HG03565 (cell line): ENCODE data around the gene SAMHD1.
A peak's percentile ranks its signal among the peaks of the same experiment; 100 is the strongest.
"Not testable (repeated sequence)": the region's sequence is repeated elsewhere in the genome, so short reads cannot be mapped to it uniquely, and the experiment has no call there.

ENCODE experiments used
- ATAC-seq: cut with Tn5 transposase; IDR thresholded peaks from one replicate; pipeline ENCODE4 v1.9.1; 2021; ENCODE audit warnings: mild to moderate bottlenecking, moderate library complexity; ENCODE audit not compliant: unreplicated experiment

Gene SAMHD1

DNA sequence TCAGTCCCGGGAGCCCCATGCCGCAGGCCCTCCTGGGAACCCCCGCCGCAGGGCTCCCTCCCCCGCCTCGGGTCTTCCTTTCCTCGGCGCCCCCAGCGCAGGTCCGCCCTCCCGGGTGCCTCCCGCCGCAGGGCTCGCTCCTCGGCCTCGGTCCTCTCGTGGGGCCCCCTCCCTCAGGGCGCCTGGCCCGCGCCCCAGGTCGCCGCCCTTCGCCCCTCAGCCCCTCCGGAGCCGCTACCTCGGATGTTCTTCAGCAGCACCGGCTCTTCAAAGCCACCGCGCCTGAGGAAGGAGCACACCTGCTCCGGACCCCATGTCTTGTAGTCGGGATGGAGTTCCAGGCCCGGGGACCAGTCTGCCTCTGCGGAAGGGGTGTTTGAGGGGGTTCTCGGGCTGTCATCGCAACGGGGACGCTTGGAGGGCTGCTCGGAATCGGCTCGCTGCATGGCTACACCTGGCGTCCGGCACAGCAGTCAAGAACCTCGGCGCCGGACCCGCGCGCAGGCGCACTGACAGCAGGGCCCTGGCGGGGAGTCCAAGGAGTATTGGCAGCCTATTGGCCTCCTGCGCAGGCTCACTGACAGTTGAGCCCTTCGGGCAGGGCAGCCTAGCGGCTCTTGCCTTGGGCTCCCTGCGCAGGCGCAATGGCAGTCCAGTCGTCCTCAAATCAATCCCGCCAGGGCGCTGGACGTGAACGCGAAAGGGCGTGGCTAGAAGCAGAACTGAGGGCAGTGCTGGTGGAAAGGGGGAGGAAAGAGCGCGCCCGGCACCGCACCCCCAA is at the start of gene SAMHD1:
Gene SAMHD1, minus strand, starts transcription at position 511 of the 781 bp plus-strand sequence. Its CDS starts 65 bp downstream, at position 446.
- ATAC-seq = peak; percentile 92

DNA sequence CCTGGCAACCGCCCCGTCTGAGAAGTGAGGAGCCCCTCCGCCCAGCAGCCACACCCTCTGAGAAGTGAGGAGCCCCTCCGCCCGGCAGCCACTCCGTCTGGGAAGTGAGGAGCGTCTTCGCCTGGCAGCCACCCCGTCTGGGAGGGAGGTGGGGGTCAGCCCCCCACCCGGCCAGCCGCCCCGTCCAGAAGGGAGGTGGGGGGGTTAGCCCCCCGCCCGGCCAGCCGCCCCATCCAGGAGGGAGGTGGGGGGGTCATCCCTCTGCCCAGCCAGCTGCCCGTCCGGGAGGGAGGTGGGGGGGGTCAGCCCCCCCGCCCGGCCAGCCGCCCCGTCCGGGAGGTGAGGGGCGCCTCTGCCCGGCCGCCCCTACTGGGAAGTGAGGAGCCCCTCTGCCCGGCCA is 48.7 kb upstream of the SAMHD1 start:
- not testable (repeated sequence) for ATAC-seq

- ATAC-seq = no peak
Observed at GRCh38 chr20:36998652-36999051, 47.1 kb upstream of the SAMHD1 start.

DNA sequence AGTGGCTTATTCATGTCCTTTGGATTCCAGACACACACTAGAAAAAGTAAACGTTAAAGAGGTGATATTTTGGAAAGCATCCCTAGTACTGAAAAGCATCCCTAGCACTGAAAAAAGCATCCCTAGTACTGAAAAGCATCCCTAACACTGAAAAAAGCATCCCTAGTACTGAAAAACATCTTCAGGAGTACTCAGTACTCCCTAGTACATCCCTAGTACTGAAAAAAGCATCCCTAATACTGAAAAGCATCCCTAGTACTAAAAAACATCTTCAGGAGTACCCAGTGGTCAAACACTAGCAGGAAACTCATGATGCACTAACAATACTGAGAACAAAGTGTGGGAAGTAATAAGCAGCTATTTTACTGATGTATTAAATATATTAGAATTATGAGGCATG is 45.6 kb upstream of the SAMHD1 start:
- ATAC-seq = no peak

- not testable (repeated sequence) for ATAC-seq
Observed at GRCh38 chr20:36994221-36994620, 42.7 kb upstream of the SAMHD1 start.

- ATAC-seq = no peak
Observed at GRCh38 chr20:36992802-36993334, 41.4 kb upstream of the SAMHD1 start.

DNA sequence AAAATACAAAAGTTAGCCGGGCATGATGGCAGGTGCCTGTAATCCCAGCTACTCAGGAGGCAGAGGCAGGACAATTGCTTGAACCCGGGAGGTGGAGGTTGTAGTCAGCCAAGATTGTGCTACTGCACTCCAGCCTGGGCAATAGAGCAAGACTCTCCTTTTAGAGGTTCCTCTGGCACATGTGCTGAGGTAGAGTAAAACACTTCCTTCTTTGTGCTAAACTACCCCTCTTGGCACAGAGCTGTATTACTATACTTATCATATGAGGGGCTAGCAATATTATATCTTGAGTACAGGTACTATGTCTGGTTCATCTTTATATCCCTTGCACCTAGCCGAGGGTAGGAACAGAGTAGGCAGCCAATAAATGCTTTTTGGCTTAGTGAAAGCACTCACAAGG is 40.2 kb upstream of the SAMHD1 start:
- ATAC-seq = no peak

DNA sequence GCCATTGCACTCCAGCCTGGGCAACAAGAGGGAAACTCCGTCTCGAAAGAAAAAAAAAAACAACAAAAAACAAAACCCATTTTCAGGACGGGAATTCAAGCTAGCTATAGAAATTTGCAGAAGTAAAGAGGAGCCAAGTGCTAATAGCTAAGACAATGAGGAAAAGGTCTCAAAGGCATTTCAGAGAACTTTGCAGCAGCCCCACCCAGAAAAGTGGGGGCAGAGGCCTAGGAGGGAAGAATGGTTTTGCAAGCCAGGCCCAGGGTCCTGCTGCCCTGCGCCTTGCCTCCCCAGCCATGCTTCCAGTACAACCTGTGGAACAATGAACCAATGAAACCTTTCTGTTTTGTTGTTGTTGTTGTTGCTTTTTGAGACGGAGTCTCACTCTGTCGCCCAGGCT is 38.3 kb upstream of the SAMHD1 start:
- ATAC-seq = no peak

GRCh38 chr20:36988494-36988966 is 37.0 kb upstream of the SAMHD1 start:
- no peak for ATAC-seq

GRCh38 chr20:36984257-36984638 is 32.7 kb upstream of the SAMHD1 start:
- no peak for ATAC-seq

GRCh38 chr20:36975099-36975818 is 23.8 kb upstream of the SAMHD1 start:
- ATAC-seq = no peak

DNA sequence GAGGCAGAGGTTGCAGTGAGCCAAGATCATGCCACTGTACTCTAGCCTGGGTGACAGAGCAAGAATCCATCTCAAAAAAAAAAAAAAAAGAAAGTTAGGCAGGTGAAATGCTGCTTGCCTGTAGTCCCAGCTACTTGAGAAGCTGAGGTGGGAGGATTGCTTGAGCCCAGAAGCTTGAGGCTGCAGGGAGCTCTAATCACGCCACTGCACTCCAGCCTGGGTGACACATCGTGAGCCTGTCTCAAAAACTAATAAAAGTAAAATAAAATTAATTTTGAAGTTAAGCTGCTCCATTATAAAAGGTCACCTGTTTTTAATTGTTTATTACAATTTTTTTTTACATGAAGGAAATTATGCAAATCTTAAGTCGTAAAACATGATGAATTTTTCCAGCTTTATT is 23.2 kb upstream of the SAMHD1 start:
- no peak for ATAC-seq

DNA sequence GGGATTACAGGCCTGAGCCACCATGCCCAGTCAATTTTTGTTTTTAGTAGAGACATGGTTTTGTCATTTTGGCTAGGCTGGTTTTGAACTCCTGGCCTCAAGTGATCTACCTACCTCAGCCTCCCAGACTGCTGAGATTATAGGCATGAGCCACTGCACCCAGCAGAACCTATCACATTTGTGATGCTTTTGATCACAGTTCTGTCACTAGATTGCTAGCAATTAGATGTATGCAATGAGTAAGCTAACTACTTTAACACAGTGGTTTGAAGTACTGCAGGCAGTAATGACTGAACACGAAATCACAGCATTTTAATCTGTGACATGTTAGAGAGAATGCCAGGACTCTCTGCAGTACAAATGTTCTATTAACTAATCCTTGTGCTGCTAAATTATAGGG is 19.6 kb upstream of the SAMHD1 start:
- no peak for ATAC-seq

DNA sequence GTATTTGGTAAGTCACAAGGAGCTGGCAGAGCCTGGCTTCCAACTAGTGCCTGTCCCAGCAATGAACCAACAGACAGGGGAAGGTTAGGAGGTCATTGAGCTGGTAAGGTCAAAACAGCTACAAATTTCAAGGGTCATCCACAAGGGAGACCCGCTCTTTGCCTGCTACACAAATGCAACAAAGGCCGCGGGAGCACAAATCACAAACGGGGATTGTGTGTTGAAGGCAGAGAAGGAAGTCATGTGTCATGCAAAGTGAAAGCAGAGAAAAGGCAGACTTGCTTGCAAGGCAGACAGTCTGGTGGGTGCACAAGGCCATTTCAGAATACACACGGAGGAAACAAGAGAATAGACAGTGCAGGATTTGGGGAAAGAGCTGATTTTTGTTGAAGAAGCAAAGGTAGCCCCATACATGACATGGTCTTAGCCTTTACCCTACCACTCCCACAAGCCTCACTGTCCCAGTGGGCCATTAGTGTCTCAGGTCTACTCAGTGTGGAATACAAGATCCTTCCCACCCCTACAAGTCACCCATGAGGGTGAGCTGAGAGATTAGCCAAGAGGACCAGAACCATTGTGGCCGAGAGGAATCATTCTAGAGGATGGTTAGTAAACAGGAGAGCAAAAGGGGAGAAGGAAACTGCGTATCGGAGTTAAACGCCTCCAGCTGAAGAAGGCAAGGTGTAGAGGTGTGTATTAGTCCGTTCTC is 18.1 kb upstream of the SAMHD1 start:
- no peak for ATAC-seq

- ATAC-seq = no peak
Observed at GRCh38 chr20:36969051-36969450, 17.5 kb upstream of the SAMHD1 start.

DNA sequence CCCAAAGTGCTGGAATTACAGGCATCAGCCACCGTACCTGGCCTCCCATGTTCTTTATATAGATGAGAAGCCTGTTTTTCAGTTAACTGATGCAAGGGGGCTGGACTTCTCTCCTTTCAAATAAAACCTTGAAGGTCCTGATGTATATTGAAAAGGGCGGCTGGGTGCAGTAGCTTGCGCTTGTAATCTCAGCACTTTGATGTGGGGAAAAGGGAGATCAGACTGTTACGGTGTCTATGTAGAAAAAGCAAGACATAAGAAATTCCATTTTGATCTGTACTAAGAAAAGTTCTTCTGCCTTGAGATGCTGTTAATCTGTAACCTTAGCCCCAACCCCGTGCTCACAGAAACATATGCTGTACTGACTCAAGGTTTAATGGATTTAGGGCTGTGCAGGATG is 16.1 kb upstream of the SAMHD1 start:
- no peak for ATAC-seq

- not testable (repeated sequence) for ATAC-seq
Observed at GRCh38 chr20:36966965-36967364, 15.5 kb upstream of the SAMHD1 start.

DNA sequence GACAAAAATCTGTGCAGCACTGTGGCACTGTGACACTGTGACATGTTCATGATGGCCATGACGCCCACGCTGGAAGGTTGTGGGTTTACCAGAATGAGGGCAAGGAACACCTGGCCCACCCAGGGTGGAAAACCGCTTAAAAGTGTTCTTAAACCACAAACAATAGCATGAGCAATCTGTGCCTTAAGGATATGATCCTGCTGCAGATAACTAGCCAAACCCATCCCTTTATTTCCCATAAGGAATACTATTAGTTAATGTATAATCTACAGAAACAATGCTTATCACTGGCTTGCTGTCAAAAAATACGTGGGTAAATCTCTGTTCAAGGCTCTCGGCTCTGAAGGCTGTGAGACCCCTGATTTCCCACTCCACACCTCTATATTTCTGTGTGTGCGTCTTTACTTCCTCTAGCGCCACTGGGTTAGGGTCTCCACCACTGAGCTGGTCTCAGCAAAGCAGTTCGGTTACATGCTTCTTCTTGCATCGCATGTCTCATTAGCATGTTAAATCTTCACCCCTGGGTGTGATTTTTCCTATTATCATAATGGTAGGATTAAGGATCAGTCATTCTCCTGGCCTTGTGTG is 10.9 kb upstream of the SAMHD1 start:
- not testable (repeated sequence) for ATAC-seq

GRCh38 chr20:36959242-36959641 is 7.7 kb upstream of the SAMHD1 start:
- no peak for ATAC-seq

GRCh38 chr20:36957875-36958667 is 6.6 kb upstream of the SAMHD1 start:
- no peak for ATAC-seq
